D721Med (cell line): ENCODE data around the gene DCN.

Source experiments
- DNase-seq: peaks from one replicate; pipeline ENCODE4 v3.0.0; 2011; ENCODE audit warnings: low spot score; ENCODE audit not compliant: insufficient read length
- FAIRE-seq: peaks from 2 replicates; lab custom pipeline; 2011; peaks lifted over from hg19 to GRCh38; lab: Jason Lieb, UNC
- CTCF ChIP-seq: IDR thresholded peaks from 2 replicates; pipeline ENCODE4 v1.5.1; 2012; ENCODE audit warnings: mild to moderate bottlenecking, control low read depth; ENCODE audit not compliant: insufficient read depth; ENCODE audit errors: missing control alignments

Gene DCN

GRCh38 chr12:91178781-91179180, 3.8 kb downstream of the DCN start:
- FAIRE-seq (peak; percentile 78), DNase-seq (no peak)
- TF ChIP-seq CTCF = no peak

GRCh38 chr12:91178139-91178561, 4.5 kb downstream of the DCN start:
- peak; percentile 77 for TF ChIP-seq CTCF
- no peak for FAIRE-seq

GRCh38 chr12:91177381-91177780, 5.2 kb downstream of the DCN start:
- DNase-seq (no peak), FAIRE-seq (no peak)
- TF ChIP-seq CTCF = no peak

More at GRCh38 chr12:91178139-91178561, 4.5 kb downstream of the DCN start:
- no peak for DNase-seq

- no peak for TF ChIP-seq CTCF
- no peak for FAIRE-seq
- DNase-seq = no peak
These were observed 5.7 kb downstream of the DCN start for GRCh38 chr12:91176915-91177314.

GRCh38 chr12:91176358-91176757, 6.3 kb downstream of the DCN start:
- FAIRE-seq = peak; percentile 77

GRCh38 chr12:91173124-91173523, 9.5 kb downstream of the DCN start:
- no peak for DNase-seq
- TF ChIP-seq CTCF = no peak
- FAIRE-seq = no peak

More at GRCh38 chr12:91176358-91176757, 6.3 kb downstream of the DCN start:
- DNase-seq = no peak
- no peak for TF ChIP-seq CTCF

- no peak for TF ChIP-seq CTCF
- FAIRE-seq (no peak), DNase-seq (no peak)
These were observed 10.5 kb downstream of the DCN start for GRCh38 chr12:91172096-91172495.
